ENCODE results near the gene RETSAT.
A peak's percentile ranks its signal among the peaks of the same experiment; 100 is the strongest.

The RETSAT gene

DNA sequence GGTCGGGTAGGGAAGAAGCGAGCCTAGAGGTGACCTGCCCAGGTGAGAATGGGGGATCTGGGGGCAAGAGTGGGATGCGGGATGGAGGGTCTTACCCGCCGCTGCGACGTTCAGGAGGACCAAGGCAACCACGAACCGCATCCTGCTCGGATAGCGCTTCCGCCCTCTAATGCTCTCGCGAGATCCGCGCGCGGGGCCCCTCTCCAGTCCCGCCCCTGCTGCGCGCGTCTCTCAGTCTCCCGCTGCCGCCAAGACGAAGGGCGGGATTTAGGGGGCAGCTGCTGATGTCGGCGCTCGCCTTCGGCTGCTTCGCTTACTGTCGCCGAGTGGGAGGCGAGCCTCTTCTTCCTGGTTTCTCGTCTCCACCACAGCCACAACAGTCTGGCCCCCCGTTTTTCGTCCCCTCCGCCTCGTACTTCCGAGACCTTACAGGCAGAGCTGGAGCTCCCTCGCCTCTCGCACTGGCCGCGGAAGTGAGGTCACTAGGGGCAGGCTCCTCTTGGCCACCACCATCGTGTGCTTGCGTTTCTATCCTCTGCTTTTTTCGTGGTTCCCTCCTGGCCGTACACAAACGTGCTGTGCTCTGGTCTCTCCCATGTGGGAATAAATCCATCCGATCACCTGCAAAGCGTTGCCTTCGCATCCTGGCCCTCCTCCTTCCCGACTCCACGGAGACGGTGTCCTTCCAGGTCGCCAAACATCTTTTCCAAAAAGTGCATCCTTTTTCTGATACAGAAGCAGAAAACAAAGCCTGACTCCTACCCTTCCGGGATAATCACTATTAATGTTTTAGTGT, 26.3 kb downstream of the RETSAT start, which contains the start of gene TGOLN2 (continued):
- peak; percentile 83 for TF ChIP-seq CTCF (tag by site-specific recombination; IDR thresholded peaks at IDR 0.05)
- TF ChIP-seq ZBTB48 (tag by site-specific recombination; IDR thresholded peaks at IDR 0.05), result peak; percentile 67; the same call in 1 of the 2 replicates
- no peak for TF ChIP-seq ZNF621 (tag by site-specific recombination; IDR thresholded peaks at IDR 0.05)
- no peak for TF ChIP-seq ZNF112 (tag by site-specific recombination; IDR thresholded peaks at IDR 0.05)
- peak; percentile 58 for TF ChIP-seq ZNF398 (tag by site-specific recombination; IDR thresholded peaks at IDR 0.05)
- no peak for TF ChIP-seq ZNF433 (tag by site-specific recombination; IDR thresholded peaks at IDR 0.05; ENCODE audit: low read depth)
- no peak for TF ChIP-seq ZNF132 (tag by site-specific recombination; IDR thresholded peaks at IDR 0.05; ENCODE audit: borderline replicate concordance)
- TF ChIP-seq, protein P1, sequence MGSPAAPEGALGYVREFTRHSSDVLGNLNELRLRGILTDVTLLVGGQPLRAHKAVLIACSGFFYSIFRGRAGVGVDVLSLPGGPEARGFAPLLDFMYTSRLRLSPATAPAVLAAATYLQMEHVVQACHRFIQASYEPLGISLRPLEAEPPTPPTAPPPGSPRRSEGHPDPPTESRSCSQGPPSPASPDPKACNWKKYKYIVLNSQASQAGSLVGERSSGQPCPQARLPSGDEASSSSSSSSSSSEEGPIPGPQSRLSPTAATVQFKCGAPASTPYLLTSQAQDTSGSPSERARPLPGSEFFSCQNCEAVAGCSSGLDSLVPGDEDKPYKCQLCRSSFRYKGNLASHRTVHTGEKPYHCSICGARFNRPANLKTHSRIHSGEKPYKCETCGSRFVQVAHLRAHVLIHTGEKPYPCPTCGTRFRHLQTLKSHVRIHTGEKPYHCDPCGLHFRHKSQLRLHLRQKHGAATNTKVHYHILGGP (tag by site-specific recombination; IDR thresholded peaks at IDR 0.05), result no peak
- peak; percentile 55 for TF ChIP-seq GLIS1 (tag by site-specific recombination; IDR thresholded peaks at IDR 0.05)
- no peak for TF ChIP-seq ZNF48 (tag by site-specific recombination; IDR thresholded peaks at IDR 0.05)
- TF ChIP-seq, protein P2, sequence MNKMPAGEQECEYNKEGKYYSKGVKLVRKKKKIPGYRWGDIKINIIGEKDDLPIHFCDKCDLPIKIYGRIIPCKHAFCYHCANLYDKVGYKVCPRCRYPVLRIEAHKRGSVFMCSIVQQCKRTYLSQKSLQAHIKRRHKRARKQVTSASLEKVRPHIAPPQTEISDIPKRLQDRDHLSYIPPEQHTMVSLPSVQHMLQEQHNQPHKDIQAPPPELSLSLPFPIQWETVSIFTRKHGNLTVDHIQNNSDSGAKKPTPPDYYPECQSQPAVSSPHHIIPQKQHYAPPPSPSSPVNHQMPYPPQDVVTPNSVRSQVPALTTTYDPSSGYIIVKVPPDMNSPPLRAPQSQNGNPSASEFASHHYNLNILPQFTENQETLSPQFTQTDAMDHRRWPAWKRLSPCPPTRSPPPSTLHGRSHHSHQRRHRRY (tag by site-specific recombination; IDR thresholded peaks at IDR 0.05), result no peak
- no peak for TF ChIP-seq ZNF23 (tag by site-specific recombination; IDR thresholded peaks at IDR 0.05; ENCODE audit: borderline replicate concordance)
- TF ChIP-seq ZNF324 (tag by site-specific recombination; IDR thresholded peaks at IDR 0.05), result peak; percentile 57; the same call in 1 of the 2 replicates
- peak; percentile 93 for TF ChIP-seq PRDM10 (tag by site-specific recombination; IDR thresholded peaks at IDR 0.05)
- TF ChIP-seq ZNF610 (tag by site-specific recombination; IDR thresholded peaks at IDR 0.05; ENCODE audit: borderline replicate concordance), result no peak
- no peak for TF ChIP-seq ZNF473 (tag by site-specific recombination; IDR thresholded peaks at IDR 0.05)
- TF ChIP-seq ZIC2 (tag by site-specific recombination; IDR thresholded peaks at IDR 0.05), result peak; percentile 75

Measured in HEK293 (cell line).